Epithelial cell of esophagus (primary cell): ENCODE measurements around the gene SYCN.

Experiments used
- DNase-seq: peaks from one replicate; pipeline ENCODE4 v3.0.0; 2010; ENCODE audit warnings: low read depth
- H3K4me3 ChIP-seq: 2 replicates; pipeline ENCODE4 v1.5.1; 2011; ENCODE audit warnings: mild to moderate bottlenecking, low read length, control low read depth
- TF ChIP-seq, protein P1 (sequence below): IDR thresholded peaks from 2 replicates; pipeline ENCODE4 v1.5.1; 2011; ENCODE audit warnings: low read depth, mild to moderate bottlenecking, low read length, control low read depth, inconsistent platforms; ENCODE audit not compliant: insufficient read depth; ENCODE audit errors: missing control alignments

SYCN gene

DNA sequence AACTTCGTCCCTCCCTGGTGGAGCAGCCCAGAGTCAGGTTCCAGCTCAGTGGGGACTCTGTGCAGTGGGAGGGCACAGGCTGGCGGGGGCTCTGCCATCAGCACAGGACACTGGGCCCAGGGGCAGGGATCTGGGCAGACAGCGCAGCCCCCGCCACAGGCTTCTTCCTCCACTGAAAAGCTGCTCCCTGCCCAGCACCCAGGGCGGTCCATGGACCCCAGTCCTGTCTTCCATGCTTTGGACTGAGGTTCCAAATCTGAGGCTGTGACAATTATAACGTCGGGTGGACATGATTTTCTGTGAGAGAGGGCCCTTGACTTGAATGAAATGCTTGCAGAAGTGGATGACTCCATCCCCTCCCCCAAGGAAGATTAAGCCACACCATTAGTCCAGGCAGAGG is 28.5 kb downstream of the SYCN start:
- TF ChIP-seq, protein P1, sequence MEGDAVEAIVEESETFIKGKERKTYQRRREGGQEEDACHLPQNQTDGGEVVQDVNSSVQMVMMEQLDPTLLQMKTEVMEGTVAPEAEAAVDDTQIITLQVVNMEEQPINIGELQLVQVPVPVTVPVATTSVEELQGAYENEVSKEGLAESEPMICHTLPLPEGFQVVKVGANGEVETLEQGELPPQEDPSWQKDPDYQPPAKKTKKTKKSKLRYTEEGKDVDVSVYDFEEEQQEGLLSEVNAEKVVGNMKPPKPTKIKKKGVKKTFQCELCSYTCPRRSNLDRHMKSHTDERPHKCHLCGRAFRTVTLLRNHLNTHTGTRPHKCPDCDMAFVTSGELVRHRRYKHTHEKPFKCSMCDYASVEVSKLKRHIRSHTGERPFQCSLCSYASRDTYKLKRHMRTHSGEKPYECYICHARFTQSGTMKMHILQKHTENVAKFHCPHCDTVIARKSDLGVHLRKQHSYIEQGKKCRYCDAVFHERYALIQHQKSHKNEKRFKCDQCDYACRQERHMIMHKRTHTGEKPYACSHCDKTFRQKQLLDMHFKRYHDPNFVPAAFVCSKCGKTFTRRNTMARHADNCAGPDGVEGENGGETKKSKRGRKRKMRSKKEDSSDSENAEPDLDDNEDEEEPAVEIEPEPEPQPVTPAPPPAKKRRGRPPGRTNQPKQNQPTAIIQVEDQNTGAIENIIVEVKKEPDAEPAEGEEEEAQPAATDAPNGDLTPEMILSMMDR: no peak
- DNase-seq: no peak
- H3K4me3 ChIP-seq: no peak overlapping the region

DNA sequence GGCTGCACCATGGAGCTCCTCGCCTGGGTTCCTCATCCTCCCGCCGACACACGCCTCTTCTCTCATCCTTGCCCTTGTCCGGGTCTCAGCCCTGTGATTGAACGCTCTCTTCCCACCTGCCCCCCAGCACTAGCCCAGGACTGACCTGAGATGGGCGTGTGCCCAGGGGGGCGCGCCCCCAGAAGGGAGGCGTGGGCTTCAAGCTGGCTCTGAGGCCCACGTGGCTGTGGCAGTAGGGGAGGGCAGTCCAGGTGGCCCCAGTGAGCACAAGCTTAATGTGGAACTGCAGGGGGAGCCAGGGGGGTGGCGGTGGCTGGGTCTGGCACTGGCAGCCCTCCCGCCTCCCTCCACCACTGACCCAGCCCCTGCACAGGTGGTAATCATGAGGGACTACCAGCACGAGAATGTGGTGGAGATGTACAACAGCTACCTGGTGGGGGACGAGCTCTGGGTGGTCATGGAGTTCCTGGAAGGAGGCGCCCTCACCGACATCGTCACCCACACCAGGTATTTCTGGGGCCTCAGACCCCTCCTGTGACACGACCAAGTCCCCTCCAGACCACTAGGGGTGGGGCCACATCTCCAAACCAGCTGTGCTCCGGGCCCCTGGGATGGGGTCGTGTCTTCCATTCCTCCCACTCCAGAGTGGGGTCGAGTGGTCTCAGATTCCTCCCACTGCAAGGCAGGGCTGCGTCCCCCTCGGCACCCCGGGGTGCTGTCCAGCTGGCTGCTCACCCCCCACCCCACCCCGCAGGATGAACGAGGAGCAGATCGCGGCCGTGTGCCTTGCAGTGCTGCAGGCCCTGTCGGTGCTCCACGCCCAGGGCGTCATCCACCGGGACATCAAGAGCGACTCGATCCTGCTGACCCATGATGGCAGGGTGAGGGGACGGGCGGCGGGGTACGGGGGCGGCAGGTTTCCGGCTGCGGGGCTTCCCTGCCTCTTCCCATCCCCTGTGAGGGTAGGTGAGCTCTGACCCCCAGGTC is 29.2 kb downstream of the SYCN start:
- TF ChIP-seq, protein P1: no peak
- DNase-seq: no peak
- no peak overlapping the region for H3K4me3 ChIP-seq

DNA sequence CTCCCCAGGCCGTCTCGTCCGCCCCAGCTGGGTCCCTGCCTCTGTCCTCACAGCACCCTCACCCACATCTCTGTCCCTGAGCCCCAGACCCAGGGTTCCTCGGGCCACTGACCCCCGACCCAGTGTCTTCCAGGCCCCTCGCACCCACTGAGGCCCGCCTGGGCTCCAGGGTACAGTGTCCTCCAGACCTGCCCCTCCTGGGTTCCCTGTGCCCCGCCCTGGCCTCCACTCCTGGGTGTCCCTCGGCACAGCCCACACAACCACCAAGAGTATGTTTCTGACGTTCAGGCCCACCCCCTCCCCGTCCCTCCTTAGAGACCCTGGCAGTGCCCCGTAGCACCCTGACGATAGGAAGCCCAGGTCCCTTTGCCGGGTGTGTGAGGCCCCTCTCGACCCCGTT is 29.9 kb downstream of the SYCN start:
- H3K4me3 ChIP-seq: no peak overlapping the region
- no peak for DNase-seq
- TF ChIP-seq, protein P1: no peak

DNA sequence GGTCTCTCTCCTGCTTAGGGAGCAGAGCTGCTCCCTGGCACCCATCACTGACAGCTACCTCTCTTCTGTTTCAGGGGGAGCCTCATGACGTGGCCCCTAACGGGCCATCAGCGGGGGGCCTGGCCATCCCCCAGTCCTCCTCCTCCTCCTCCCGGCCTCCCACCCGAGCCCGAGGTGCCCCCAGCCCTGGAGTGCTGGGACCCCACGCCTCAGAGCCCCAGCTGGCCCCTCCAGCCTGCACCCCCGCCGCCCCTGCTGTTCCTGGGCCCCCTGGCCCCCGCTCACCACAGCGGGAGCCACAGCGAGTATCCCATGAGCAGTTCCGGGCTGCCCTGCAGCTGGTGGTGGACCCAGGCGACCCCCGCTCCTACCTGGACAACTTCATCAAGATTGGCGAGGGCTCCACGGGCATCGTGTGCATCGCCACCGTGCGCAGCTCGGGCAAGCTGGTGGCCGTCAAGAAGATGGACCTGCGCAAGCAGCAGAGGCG is 30.5 kb downstream of the SYCN start:
- TF ChIP-seq, protein P1: no peak
- no peak for DNase-seq
- no peak overlapping the region for H3K4me3 ChIP-seq

DNA sequence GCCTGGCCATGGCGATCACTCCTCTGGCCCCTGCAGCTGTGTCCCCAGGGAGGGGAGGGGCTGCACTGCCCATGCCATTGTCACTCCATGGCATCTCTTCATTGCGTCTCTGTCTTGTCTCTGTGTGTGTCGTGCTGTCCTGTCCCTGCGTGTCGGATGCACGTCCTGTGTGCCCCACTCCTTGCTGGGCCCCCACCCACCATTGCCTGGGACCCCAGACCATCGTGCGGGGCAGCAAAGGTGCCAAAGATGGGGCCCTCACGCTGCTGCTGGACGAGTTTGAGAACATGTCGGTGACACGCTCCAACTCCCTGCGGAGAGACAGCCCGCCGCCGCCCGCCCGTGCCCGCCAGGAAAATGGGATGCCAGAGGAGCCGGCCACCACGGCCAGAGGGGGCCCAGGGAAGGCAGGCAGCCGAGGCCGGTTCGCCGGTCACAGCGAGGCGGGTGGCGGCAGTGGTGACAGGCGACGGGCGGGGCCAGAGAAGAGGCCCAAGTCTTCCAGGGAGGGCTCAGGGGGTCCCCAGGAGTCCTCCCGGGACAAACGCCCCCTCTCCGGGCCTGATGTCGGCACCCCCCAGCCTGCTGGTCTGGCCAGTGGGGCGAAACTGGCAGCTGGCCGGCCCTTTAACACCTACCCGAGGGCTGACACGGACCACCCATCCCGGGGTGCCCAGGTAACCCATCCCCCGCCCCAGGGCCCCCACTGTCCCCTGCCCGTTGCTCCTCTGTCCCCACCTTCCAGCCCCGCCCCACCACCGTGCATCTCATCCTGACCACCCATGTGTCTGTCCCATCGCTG is 31.2 kb downstream of the SYCN start:
- no peak for DNase-seq
- TF ChIP-seq, protein P1: no peak
- no peak overlapping the region for H3K4me3 ChIP-seq

DNA sequence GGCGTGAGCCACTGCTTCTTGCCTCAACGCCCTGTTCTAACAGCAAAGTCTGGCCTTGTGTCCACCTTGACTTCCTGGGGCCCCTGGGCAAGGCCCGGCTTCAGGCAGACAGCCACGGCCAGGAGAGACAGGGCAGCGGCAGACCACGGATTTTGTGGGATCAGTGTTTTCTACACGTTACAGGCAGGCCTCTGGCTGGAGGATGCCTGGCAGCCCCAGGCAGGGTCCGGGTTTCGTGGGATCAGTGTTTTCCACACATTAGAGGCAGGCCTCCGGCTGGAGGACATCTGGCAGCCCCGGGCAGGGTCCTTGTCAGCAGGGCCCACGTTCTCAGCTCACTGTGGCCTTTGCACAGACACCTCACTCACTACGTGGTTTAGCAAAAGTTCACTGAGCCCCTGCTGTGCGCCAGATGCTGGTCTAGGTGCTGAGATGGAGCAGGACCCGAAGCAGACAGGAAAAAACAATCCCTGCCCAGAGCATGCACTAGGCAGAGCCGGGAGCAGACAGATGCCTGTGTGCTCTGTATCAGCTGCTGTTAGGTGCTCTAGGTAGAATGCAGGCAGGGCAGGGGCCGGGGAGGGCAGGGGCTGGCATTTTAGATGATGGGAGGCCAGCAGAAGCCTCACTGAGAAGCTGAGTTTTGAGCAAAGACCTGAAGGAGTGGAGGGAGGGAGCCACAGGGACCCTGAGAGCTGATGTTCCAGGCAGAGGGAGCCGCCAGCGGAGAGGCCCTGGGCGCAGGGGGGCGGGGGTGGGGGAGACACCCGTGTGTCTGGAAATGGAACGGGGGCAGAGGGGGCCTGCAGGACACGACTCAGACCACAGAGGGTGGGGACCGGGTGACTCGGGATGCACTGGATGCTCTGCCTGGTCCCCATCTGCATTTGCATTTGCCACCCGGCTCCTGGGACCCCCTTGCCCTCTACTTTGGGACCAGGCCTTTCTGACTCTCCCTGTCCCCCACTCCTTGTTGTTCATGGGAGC is 32.3 kb downstream of the SYCN start:
- no peak for DNase-seq
- H3K4me3 ChIP-seq: no peak overlapping the region
- TF ChIP-seq, protein P1: no peak
